HepG2 (cell line): ENCODE data around the gene YEATS2. TPM values are rescaled to one million over a fixed set of nuclear protein-coding genes. Genes with fewer than 3 reads are reported as not detected.

Experiments used
- ATAC-seq: fragments of 200-7000 bp; cut with Tn5 transposase; 3 replicates; pipeline ENCODE4 v1.9.1; 2020; ENCODE audit warnings: mild to moderate bottlenecking, moderate library complexity
- BruUV-seq: library from RNA; stranded (reverse); fragments of 400-500 nt; replicated peaks from 2 replicates; lab custom pipeline; 2021; lab: Mats Ljungman, UMichigan
- CTCF ChIA-PET: fragments of 300-600 bp; formaldehyde crosslinking; extraction: SDS; loops from one replicate; lab custom pipeline; 2021; ENCODE audit warnings: low total read pairs, inconsistent platforms, low intra/inter-chr PET ratio; lab: Yijun Ruan, JAX
- POLR2A ChIA-PET: fragments of 350-600 bp; sonication (Branson Sonifier 250); formaldehyde crosslinking; loops from one replicate; lab custom pipeline; 2020; ENCODE audit warnings: antibody characterized with exemption, inconsistent platforms; lab: Yijun Ruan, JAX
- DNase-seq: peaks from one replicate; pipeline ENCODE4 v3.0.0-alpha.2; 2015; ENCODE audit warnings: low spot score
- FAIRE-seq: peaks from 3 replicates; lab custom pipeline; 2011; peaks lifted over from hg19 to GRCh38; lab: Jason Lieb, UNC
- H2AFZ ChIP-seq: one replicate; pipeline ENCODE4 v1.6.1; 2011; ENCODE audit warnings: low read length, inconsistent platforms
- H3K27ac ChIP-seq: fragments of 300-600 bp; 3 replicates; pipeline ENCODE4 v1.8.0; 2011; ENCODE audit warnings: mixed run types, mild to moderate bottlenecking, mixed read lengths, low read length, inconsistent platforms; ENCODE audit not compliant: insufficient read depth; ENCODE audit errors: extremely low read length
- H3K27me3 ChIP-seq, 2 experiments: fragments of 200-600 bp in 1 of 2; 2 replicates in 1 of 2; 3 replicates in 1 of 2; pipeline versions ENCODE4 v1.6.0 to v1.8.0; 2011; ENCODE audit warnings: low read length in 2 of 2, mild to moderate bottlenecking in 2 of 2, moderate library complexity in 2 of 2, inconsistent platforms in 1 of 2; ENCODE audit not compliant: insufficient read depth in 2 of 2, control insufficient read depth in 1 of 2
- H3K36me3 ChIP-seq, 2 experiments: fragments of 200-600 bp in 1 of 2; replicated peaks in 1 of 2; 2 replicates in 1 of 2; 3 replicates in 1 of 2; pipeline versions ENCODE4 v1.5.1 to v1.8.0; 2011; ENCODE audit warnings: low read length in 2 of 2, inconsistent platforms in 1 of 2; ENCODE audit not compliant: insufficient read depth in 2 of 2, control insufficient read depth in 1 of 2
- H3K4me1 ChIP-seq: 2 replicates; pipeline ENCODE4 v1.5.1; 2012; ENCODE audit warnings: low read length, inconsistent platforms; ENCODE audit not compliant: insufficient read depth
- H3K4me2 ChIP-seq: 2 replicates; pipeline ENCODE4 v1.6.0; 2011; ENCODE audit warnings: low read depth, low read length, inconsistent platforms
- H3K4me3 ChIP-seq, 3 experiments: fragments of 200-600 bp in 1 of 3; sonication (generic), shearing (Covaris generic) in 1 of 3; replicated peaks in 1 of 3; 2 replicates each; pipeline ENCODE4 v1.5.1; 2011 to 2016; ENCODE audit warnings: low read length in 3 of 3, inconsistent platforms in 2 of 3, low read depth in 2 of 3, mild to moderate bottlenecking in 2 of 3, control low read depth in 1 of 3, mixed read lengths in 1 of 3; ENCODE audit not compliant: insufficient read depth in 1 of 3
- H3K79me2 ChIP-seq: one replicate; pipeline ENCODE4 v1.6.1; 2011; ENCODE audit warnings: low read length, inconsistent platforms; ENCODE audit not compliant: insufficient read depth
- H3K9ac ChIP-seq: 2 replicates; pipeline ENCODE4 v1.6.0; 2011; ENCODE audit warnings: mild to moderate bottlenecking, low read depth, low read length, inconsistent platforms; ENCODE audit not compliant: insufficient read depth
- H3K9me3 ChIP-seq: 2 replicates; pipeline ENCODE4 v1.5.1; 2012; ENCODE audit warnings: mild to moderate bottlenecking, low read length
- H4K20me1 ChIP-seq: 2 replicates; pipeline ENCODE4 v1.6.0; 2011; ENCODE audit warnings: inconsistent platforms, mild to moderate bottlenecking, low read length, moderate library complexity; ENCODE audit not compliant: insufficient read depth
- BCL3 ChIP-seq: sonication (generic); formaldehyde crosslinking; IDR thresholded peaks from 2 replicates; pipeline ENCODE4 v1.5.1; 2020; ENCODE audit warnings: mild to moderate bottlenecking, missing genetic modification reagents, moderate library complexity
- DRAP1 ChIP-seq: IDR thresholded peaks from 2 replicates; pipeline ENCODE4 v1.6.1; 2016; ENCODE audit warnings: missing genetic modification reagents, missing compliant biosample characterization
- MEF2D ChIP-seq: sonication (generic); formaldehyde crosslinking; IDR thresholded peaks from 2 replicates; pipeline ENCODE4 v1.5.1; 2020; ENCODE audit warnings: mild to moderate bottlenecking, missing genetic modification reagents
- MEIS2 ChIP-seq: sonication (generic); formaldehyde crosslinking; IDR thresholded peaks from 2 replicates; pipeline ENCODE4 v1.9.0; 2021; ENCODE audit warnings: mild to moderate bottlenecking, missing genetic modification reagents
- NR1H2 ChIP-seq: sonication (generic); formaldehyde crosslinking; IDR thresholded peaks from 2 replicates; pipeline ENCODE4 v1.8.1; 2022; ENCODE audit warnings: low read depth, missing genetic modification reagents, borderline replicate concordance
- TRIM22 ChIP-seq: fragments of 450-650 bp; IDR thresholded peaks from 2 replicates; pipeline ENCODE4 v1.6.1; 2017
- WGBS: methylation state at CpG from one replicate; pipeline ENCODE4 v1.1.6; 2017; ENCODE audit warnings: low lambda C conversion rate; 5-methylcytosine and 5-hydroxymethylcytosine counted together
- in situ Hi-C: cut with HindIII; loops from 2 replicates; pipeline ENCODE4 v1.10.0; 2017; ENCODE audit warnings: low pct_unique_long_range_greater_than_20kb; ENCODE audit not compliant: extremely low pct_ligation_motif_present
- intact Hi-C: fragments of 100-400 bp; cut with micrococcal nuclease; formaldehyde crosslinking; loops from one replicate; pipeline ENCODE4 v1.10.0; 2022; ENCODE audit not compliant: unreplicated experiment
- polyA plus RNA-seq, 8 experiments: library from polyadenylated mRNA; depleted of rRNA in 3 of 8; stranded (reverse) in 7 of 8; unstranded in 1 of 8; fragments of >200 nt; fragmentation: Illumina TruSeq in 4 of 8; extraction: Trizol in 4 of 8; gene quantifications; 2 replicates each; pipeline versions ENCODE4 v1.2.1 to v1.2.3, GENCODE V29; 2011 to 2016; ENCODE audit warnings: low read depth in 4 of 8, missing spikeins in 1 of 8, mixed read lengths in 1 of 8; ENCODE audit not compliant: insufficient read depth in 1 of 8
- total RNA-seq, 5 experiments: library from RNA; depleted of rRNA; stranded (reverse); fragments of >200 nt; fragmentation: Illumina TruSeq; extraction: Trizol; gene quantifications; 2 replicates each; pipeline ENCODE4 v1.2.3, GENCODE V29; 2016; ENCODE audit warnings: low read depth in 1 of 5

The YEATS2 gene
- total and polyA plus RNA-seq, 2 of the 13 experiments (the other 11 are each of a cell fraction or from before 2014, with no cell fraction given) = 18.6 to 33.7 TPM

GRCh38 chr3:183797996-183798395 lies 100.4 kb downstream of the YEATS2 start (continued):
- no peak for TF ChIP-seq BCL3

GRCh38 chr3:183799461-183799860 lies 101.9 kb downstream of the YEATS2 start:
- no peak overlapping the region for H3K9ac ChIP-seq
- H3K79me2 ChIP-seq = no peaks in the 10 kb centered on the region
- TF ChIP-seq MEIS2 = no peak
- TF ChIP-seq DRAP1 (CRISPR knock-in tag) = no peak
- TF ChIP-seq NR1H2 (CRISPR knock-in tag) = no peak
- TF ChIP-seq TRIM22 = no peak
- TF ChIP-seq MEF2D = no peak
- FAIRE-seq (no peak), ATAC-seq (no peak), DNase-seq (no peak)
- WGBS = 95% methylated on average over 5 of the region's 5 CpGs
- no peak overlapping the region for H3K4me2 ChIP-seq
- no peaks in the 10 kb centered on the region for H3K27me3 ChIP-seq
- H3K4me3 ChIP-seq = no peak overlapping the region
- intact Hi-C loops (no loop called here), in situ Hi-C loops (no loop called here)
- no TSS peak for BruUV-seq
- H3K27ac ChIP-seq = no peak overlapping the region
- no peaks in the 10 kb centered on the region for H4K20me1 ChIP-seq
- H3K4me1 ChIP-seq = no peaks in the 10 kb centered on the region
- ChIA-PET CTCF (no interaction called here), POLR2A (no interaction called here)
- H3K36me3 ChIP-seq = peaks cover 25 to 63% of the 10 kb centered on the region in 2 experiments
- no peaks in the 10 kb centered on the region for H3K9me3 ChIP-seq
- H2AFZ ChIP-seq = no peak overlapping the region
